GM13977 (cell line): ENCODE data around the gene CHMP2B.
"Not testable (repeated sequence)": the region's sequence is repeated elsewhere in the genome, so short reads cannot be mapped to it uniquely, and the experiment has no call there.

Experiments
- DNase-seq: peaks from one replicate; pipeline ENCODE4 v3.0.0; 2012; ENCODE audit warnings: low spot score
- in situ Hi-C: fragments of 300-500 bp; cut with MboI; formaldehyde crosslinking; loops from one replicate; pipeline ENCODE4 v1.12.0; 2022; ENCODE audit warnings: low sequenced_read_pairs, low pct_unique_long_range_greater_than_20kb, mixed read lengths, inconsistent platforms; ENCODE audit not compliant: unreplicated experiment
- TF ChIP-seq, protein P1 (sequence below): IDR thresholded peaks from 2 replicates; pipeline ENCODE4 v1.5.1; 2012; ENCODE audit warnings: mild to moderate bottlenecking, control low read depth; ENCODE audit not compliant: insufficient read depth; ENCODE audit errors: extremely low read depth, missing control alignments

The CHMP2B gene

DNA sequence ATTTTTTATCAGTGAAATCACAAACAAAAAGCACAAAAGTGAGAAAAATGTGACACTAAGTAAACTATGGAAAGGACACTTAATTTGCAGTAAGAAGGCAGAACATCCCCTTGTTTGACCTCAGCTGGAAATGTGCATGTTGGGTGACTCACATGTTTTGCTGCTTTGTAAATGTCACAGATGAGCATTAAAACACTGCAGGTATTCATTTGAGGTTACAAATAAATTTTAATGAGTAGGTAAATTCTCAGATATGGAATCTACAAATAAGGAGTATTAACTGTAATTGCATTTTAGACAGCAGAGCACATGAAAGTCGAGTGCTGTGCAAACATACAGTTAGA, 20.3 kb downstream of the CHMP2B start:
- DNase-seq: no peak
- TF ChIP-seq, protein P1, sequence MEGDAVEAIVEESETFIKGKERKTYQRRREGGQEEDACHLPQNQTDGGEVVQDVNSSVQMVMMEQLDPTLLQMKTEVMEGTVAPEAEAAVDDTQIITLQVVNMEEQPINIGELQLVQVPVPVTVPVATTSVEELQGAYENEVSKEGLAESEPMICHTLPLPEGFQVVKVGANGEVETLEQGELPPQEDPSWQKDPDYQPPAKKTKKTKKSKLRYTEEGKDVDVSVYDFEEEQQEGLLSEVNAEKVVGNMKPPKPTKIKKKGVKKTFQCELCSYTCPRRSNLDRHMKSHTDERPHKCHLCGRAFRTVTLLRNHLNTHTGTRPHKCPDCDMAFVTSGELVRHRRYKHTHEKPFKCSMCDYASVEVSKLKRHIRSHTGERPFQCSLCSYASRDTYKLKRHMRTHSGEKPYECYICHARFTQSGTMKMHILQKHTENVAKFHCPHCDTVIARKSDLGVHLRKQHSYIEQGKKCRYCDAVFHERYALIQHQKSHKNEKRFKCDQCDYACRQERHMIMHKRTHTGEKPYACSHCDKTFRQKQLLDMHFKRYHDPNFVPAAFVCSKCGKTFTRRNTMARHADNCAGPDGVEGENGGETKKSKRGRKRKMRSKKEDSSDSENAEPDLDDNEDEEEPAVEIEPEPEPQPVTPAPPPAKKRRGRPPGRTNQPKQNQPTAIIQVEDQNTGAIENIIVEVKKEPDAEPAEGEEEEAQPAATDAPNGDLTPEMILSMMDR: no peak
- in situ Hi-C loops: no loop called here

DNA sequence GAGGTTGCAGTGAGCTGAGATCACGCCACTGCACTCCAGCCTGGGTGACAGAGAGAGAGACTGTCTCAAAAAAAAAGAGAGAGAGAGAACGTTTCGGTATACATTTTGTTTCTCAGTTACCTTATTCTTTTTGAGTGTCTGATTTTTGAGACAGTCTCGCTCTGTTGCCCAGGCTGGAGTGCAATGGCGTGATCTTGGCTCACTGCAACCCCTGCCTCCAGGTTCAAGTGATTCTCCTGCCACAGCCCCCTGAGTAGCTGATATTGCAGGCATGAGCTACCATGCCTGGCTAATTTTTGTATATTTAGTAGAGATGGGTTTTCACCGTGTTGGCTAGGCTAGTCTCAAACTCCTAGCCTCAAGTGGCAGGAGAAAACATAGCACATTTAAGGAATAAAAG, 21.1 kb downstream of the CHMP2B start:
- DNase-seq, in situ Hi-C loops: not testable (repeated sequence)

DNA sequence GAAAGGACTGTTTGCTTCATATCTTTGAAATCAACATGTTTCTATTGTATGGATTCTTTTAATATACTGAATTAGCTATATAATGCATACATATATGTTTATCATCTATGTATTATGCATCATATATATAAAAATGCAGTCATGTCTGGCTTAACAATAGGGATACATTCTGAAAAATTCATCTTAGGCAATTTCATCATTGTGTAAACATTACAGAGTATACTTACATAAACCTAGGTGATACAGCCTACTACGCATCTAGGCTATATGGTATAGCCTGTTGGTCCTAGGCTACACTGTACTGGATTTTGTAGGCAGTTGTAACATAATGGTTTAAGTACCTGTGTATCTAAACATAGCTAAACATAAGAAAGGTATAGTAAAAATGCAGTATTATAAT, 21.7 kb downstream of the CHMP2B start:
- TF ChIP-seq, protein P1: no peak
- no peak for DNase-seq
- in situ Hi-C loops: no loop called here

DNA sequence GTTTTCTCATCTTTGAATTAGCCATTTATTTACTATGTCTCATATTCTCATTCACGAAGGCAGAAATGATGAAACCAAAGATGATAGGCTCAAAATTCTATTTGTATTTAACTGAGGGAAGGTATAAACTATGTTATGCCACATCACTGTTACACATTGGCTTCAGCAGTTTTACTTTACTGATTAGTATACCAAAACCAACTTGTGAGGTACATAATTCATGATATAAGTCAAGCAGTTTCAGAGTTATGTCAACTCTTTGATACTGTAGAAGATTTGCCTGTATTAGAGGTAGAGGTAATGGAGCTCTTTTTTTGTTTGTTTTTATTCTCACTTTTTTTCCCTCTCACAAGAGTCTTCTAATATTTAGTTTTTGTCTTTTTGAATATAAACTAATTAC, 22.9 kb downstream of the CHMP2B start:
- TF ChIP-seq, protein P1: no peak
- in situ Hi-C loops: no loop called here
- no peak for DNase-seq

DNA sequence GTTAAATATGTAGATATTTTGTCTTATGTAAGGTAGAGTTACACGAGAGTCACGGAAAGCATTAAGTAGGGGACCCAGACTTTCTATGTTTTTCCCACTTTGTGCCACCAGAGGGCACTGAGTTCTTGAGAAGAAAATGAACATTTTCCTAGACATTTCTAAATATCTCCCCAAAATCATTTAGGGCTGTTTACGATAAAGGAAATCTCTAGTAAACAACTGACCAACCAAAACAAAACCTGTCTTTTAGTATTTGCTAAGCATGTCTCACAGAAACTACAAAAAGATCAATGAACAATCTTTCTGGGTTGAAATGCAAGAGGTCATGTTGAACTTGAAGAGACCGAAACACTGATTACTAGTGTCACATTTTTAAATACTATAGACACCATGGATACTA, 33.2 kb downstream of the CHMP2B start:
- peak; percentile 7 for DNase-seq
- TF ChIP-seq, protein P1: peak; percentile 67
- in situ Hi-C loops: no loop called here

DNA sequence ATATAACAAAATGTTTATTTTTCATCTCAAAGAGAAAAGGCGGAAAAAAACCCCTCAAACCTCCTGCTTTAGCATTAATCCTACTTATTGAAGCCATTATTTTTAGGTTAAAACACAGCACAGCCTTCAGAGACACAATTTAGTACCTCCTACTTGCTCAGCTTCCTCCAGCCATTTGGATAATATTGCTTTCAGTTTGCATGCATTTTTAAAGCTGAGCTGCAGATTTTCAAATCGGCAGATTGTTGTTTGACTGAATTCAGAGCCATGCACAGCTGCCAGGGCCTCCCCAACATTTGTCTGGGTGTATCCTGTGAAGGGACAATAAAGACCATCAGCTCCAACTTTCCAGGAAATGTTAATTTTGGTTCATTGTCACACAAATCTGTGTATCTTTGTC, 34.8 kb downstream of the CHMP2B start:
- TF ChIP-seq, protein P1: no peak
- in situ Hi-C loops: no loop called here
- no peak for DNase-seq

DNA sequence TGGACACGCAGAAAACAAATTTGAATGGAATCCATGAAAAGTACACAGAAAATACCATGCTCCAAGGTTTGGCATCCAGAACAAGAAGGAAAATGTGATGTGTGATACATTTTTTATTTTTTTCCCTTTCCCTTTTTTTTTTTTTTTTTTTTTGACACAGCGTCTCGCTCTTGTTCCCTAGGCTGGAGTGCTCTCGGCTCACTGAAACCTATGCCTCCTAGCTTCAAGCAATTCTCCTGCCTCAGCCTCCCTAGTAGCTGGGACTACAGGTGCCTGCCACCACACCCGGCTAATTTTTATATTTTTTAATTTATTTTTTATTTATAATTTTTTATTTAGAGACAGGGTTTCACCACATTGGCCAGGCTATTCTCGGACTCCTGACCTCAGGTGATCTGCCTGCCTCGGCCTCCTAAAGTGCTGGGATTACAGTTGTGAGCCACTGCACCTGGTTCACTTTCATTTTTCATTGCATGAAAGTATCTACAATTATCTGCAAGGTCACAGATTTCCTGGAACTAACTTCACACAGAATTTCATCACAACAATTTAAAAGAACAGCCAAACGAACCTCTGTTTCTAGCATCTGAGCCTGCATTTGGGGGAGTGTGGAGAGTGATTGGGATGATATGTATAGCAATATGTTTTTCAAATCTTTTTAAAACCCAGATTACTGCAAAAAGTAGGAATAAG, 41.0 kb downstream of the CHMP2B start:
- DNase-seq: no peak
- TF ChIP-seq, protein P1: no peak
- in situ Hi-C loops: no loop called here
